A549 (cell line): ENCODE data around the gene APOL3. TPM values are rescaled to one million over a fixed set of nuclear protein-coding genes. Genes with fewer than 3 reads are reported as not detected.

Experiments
- ATAC-seq, 2 experiments: fragments of 200-7000 bp in 1 of 2; fragments of >200 bp in 1 of 2; cut with Nextera tagmentation in 1 of 2; cut with Tn5 transposase in 1 of 2; 3 replicates each; pipeline versions ENCODE4 v1.8.0 to v1.9.1; 2018 to 2020; ENCODE audit warnings: mild to moderate bottlenecking in 1 of 2, moderate library complexity in 1 of 2
- CTCF ChIA-PET: fragments of 300-600 bp; sonication (Branson Sonifier 250); formaldehyde crosslinking; extraction: SDS; loops from one replicate; lab custom pipeline; 2021; ENCODE audit warnings: antibody characterized with exemption, inconsistent platforms; lab: Yijun Ruan, JAX
- POLR2A ChIA-PET: fragments of 350-600 bp; formaldehyde crosslinking; extraction: SDS; loops from one replicate; lab custom pipeline; 2021; ENCODE audit warnings: antibody characterized with exemption, inconsistent platforms; lab: Yijun Ruan, JAX
- DNase-seq, 2 experiments: peaks; one replicate each; pipeline versions ENCODE4 v3.0.0 to v3.0.0-alpha.2; 2011 to 2016; ENCODE audit warnings: low read depth in 1 of 2, low spot score in 1 of 2
- FAIRE-seq: peaks from 2 replicates; lab custom pipeline; 2011; peaks lifted over from hg19 to GRCh38; lab: Jason Lieb, UNC
- H3K27ac ChIP-seq, 2 experiments: fragments of >200 bp; sonication (Bioruptor Twin); formaldehyde crosslinking; 3 replicates each; pipeline ENCODE4 v1.5.1; 2016 to 2017
- H3K4me1 ChIP-seq: fragments of >200 bp; sonication (Bioruptor Twin); formaldehyde crosslinking; 3 replicates; pipeline ENCODE4 v1.6.1; 2016
- H3K4me2 ChIP-seq: fragments of >200 bp; sonication (Bioruptor Twin); formaldehyde crosslinking; 3 replicates; pipeline ENCODE4 v1.6.1; 2016
- H3K4me3 ChIP-seq: fragments of >200 bp; sonication (Bioruptor Twin); formaldehyde crosslinking; 3 replicates; pipeline ENCODE4 v1.5.1; 2016
- H3K9me3 ChIP-seq: fragments of >200 bp; sonication (Bioruptor Twin); formaldehyde crosslinking; 3 replicates; pipeline ENCODE4 v1.6.1; 2016
- BCL3 ChIP-seq: fragments of >200 bp; sonication (Bioruptor Twin); formaldehyde crosslinking; IDR thresholded peaks from 3 replicates; pipeline ENCODE4 v1.6.1; 2016
- CBX2 ChIP-seq: fragments of 200-600 bp; sonication (generic); IDR thresholded peaks from 2 replicates; pipeline ENCODE4 v1.6.1; 2016; ENCODE audit warnings: low read depth, mild to moderate bottlenecking, borderline replicate concordance
- E2F6 ChIP-seq: IDR thresholded peaks from 2 replicates; pipeline ENCODE4 v1.6.1; 2012; ENCODE audit warnings: low read depth, borderline replicate concordance
- EHMT2 ChIP-seq: fragments of 200-600 bp; sonication (generic); IDR thresholded peaks from 2 replicates; pipeline ENCODE4 v1.6.1; 2016; ENCODE audit warnings: antibody characterized with exemption, low read depth, mild to moderate bottlenecking, moderate library complexity
- ESRRA ChIP-seq: fragments of 150-350 bp; IDR thresholded peaks from 2 replicates; pipeline ENCODE4 v1.6.1; 2014; ENCODE audit warnings: mild to moderate bottlenecking, low read length, borderline replicate concordance
- FOSB ChIP-seq: fragments of 250-450 bp; sonication (Bioruptor Pico); IDR thresholded peaks from 2 replicates; pipeline ENCODE4 v1.5.0; 2020; ENCODE audit warnings: mild to moderate bottlenecking, moderate library complexity
- FOSL2 ChIP-seq, 2 experiments: fragments of 450-650 bp in 1 of 2; fragments of >200 bp in 1 of 2; sonication (Bioruptor Twin) in 1 of 2; formaldehyde crosslinking; IDR thresholded peaks; 2 replicates each; pipeline versions ENCODE4 v1.5.0 to v1.6.1; 2016 to 2020; ENCODE audit warnings: mild to moderate bottlenecking in 1 of 2, moderate library complexity in 1 of 2
- FOXS1 ChIP-seq: fragments of 250-450 bp; sonication (Bioruptor Pico); IDR thresholded peaks from 2 replicates; pipeline ENCODE4 v1.5.0; 2020; ENCODE audit warnings: mild to moderate bottlenecking, moderate library complexity
- HDAC2 ChIP-seq: fragments of 200-600 bp; sonication (generic); IDR thresholded peaks from 2 replicates; pipeline ENCODE4 v1.6.1; 2016
- HMGXB4 ChIP-seq: fragments of 250-450 bp; sonication (Bioruptor Pico); IDR thresholded peaks from 2 replicates; pipeline ENCODE4 v1.5.0; 2021; ENCODE audit warnings: mild to moderate bottlenecking, moderate library complexity, borderline replicate concordance
- JUN ChIP-seq, 2 experiments: fragments of >200 bp; sonication (Bioruptor Twin); formaldehyde crosslinking; IDR thresholded peaks; 2 replicates in 1 of 2; 3 replicates in 1 of 2; pipeline ENCODE4 v1.6.1; 2016 to 2017
- JUNB ChIP-seq: fragments of >200 bp; sonication (Bioruptor Twin); formaldehyde crosslinking; IDR thresholded peaks from 2 replicates; pipeline ENCODE4 v1.6.1; 2016
- KDM1A ChIP-seq: fragments of 200-600 bp; sonication (generic); IDR thresholded peaks from 2 replicates; pipeline ENCODE4 v1.6.1; 2016; ENCODE audit warnings: low read depth, mild to moderate bottlenecking
- KDM5A ChIP-seq: fragments of 200-600 bp; sonication (generic); IDR thresholded peaks from 2 replicates; pipeline ENCODE4 v1.6.1; 2016; ENCODE audit warnings: antibody characterized with exemption, mild to moderate bottlenecking
- MAFK ChIP-seq: fragments of 450-650 bp; IDR thresholded peaks from 2 replicates; pipeline ENCODE4 v1.6.1; 2014; ENCODE audit not compliant: partially characterized antibody
- NPAS2 ChIP-seq: fragments of 250-450 bp; sonication (Bioruptor Pico); IDR thresholded peaks from 2 replicates; pipeline ENCODE4 v1.8.0; 2022; ENCODE audit warnings: mild to moderate bottlenecking, moderate library complexity, borderline replicate concordance
- PHF8 ChIP-seq: fragments of 200-600 bp; sonication (generic); IDR thresholded peaks from 2 replicates; pipeline ENCODE4 v1.6.1; 2016; ENCODE audit warnings: low read depth, mild to moderate bottlenecking, antibody characterized with exemption, moderate library complexity, borderline replicate concordance
- POLR2A ChIP-seq: IDR thresholded peaks from 2 replicates; pipeline ENCODE4 v1.6.1; 2012; ENCODE audit warnings: mild to moderate bottlenecking, low read length
- POLR2AphosphoS2 ChIP-seq: conservative IDR thresholded peaks from 2 replicates; pipeline ENCODE4 v1.6.1; 2012; ENCODE audit warnings: low read length, improper control_type of control experiment, inconsistent platforms
- RAD21 ChIP-seq, 2 experiments: fragments of >200 bp in 1 of 2; sonication (Bioruptor Twin) in 1 of 2; formaldehyde crosslinking in 1 of 2; IDR thresholded peaks in 1 of 2; conservative IDR thresholded peaks in 1 of 2; 2 replicates in 1 of 2; 3 replicates in 1 of 2; pipeline ENCODE4 v1.6.1; 2012 to 2018; ENCODE audit warnings: inconsistent platforms in 1 of 2
- RARB ChIP-seq: fragments of 250-450 bp; sonication (Bioruptor Pico); IDR thresholded peaks from 2 replicates; pipeline ENCODE4 v1.8.0; 2021; ENCODE audit warnings: mild to moderate bottlenecking, moderate library complexity
- RFX5 ChIP-seq: fragments of 450-650 bp; IDR thresholded peaks from 2 replicates; pipeline ENCODE4 v1.7.1; 2014; ENCODE audit warnings: antibody characterized with exemption, mild to moderate bottlenecking, moderate library complexity
- RNF2 ChIP-seq: fragments of 200-600 bp; sonication (generic); IDR thresholded peaks from 2 replicates; pipeline ENCODE4 v1.6.1; 2016; ENCODE audit warnings: low read depth, mild to moderate bottlenecking, antibody characterized with exemption, moderate library complexity, borderline replicate concordance
- USF2 ChIP-seq: fragments of 450-650 bp; IDR thresholded peaks from 2 replicates; pipeline ENCODE4 v1.6.1; 2014; ENCODE audit warnings: antibody characterized with exemption
- ZC3H11A ChIP-seq: fragments of 450-650 bp; IDR thresholded peaks from 2 replicates; pipeline ENCODE4 v1.6.1; 2014; ENCODE audit warnings: antibody characterized with exemption, mild to moderate bottlenecking
- ZFP36 ChIP-seq: fragments of 450-650 bp; IDR thresholded peaks from 2 replicates; pipeline ENCODE4 v1.6.1; 2014; ENCODE audit warnings: borderline replicate concordance; ENCODE audit not compliant: partially characterized antibody
- ZNF302 ChIP-seq: fragments of 250-450 bp; sonication (Bioruptor Pico); IDR thresholded peaks from 2 replicates; pipeline ENCODE4 v1.9.0; 2021; ENCODE audit warnings: inconsistent platforms, mild to moderate bottlenecking, moderate library complexity
- WGBS: methylation state at CpG from one replicate; pipeline ENCODE4 v1.1.6; 2017; ENCODE audit errors: missing lambda C conversion rate; 5-methylcytosine and 5-hydroxymethylcytosine counted together
- polyA plus RNA-seq, 4 experiments: library from polyadenylated mRNA; depleted of rRNA in 3 of 4; stranded (reverse); fragments of >200 nt; fragmentation: RNase III in 1 of 4; extraction: RNeasy Plus Mini Kit Qiagen cat#74134 plus additional on column Dnase treatment in 1 of 4; gene quantifications; 2 replicates in 3 of 4; 3 replicates in 1 of 4; pipeline ENCODE4 v1.2.3, GENCODE V29; 2011 to 2017
- TF ChIP-seq, protein P1 (sequence below): fragments of >200 bp; sonication (Bioruptor Twin); formaldehyde crosslinking; IDR thresholded peaks from 2 replicates; pipeline ENCODE4 v1.6.1; 2016
- TF ChIP-seq, protein P2 (sequence below): fragments of 250-450 bp; sonication (Bioruptor Pico); IDR thresholded peaks from 2 replicates; pipeline ENCODE4 v1.5.0; 2020; ENCODE audit warnings: low read depth, mild to moderate bottlenecking, moderate library complexity

APOL3 gene
- polyA plus RNA-seq, 2 of the 4 experiments (the other 2 are of a cell fraction): not detected

- H3K4me2 ChIP-seq: no peak overlapping the region
- FAIRE-seq (no peak), ATAC-seq (no peak), DNase-seq (no peak)
- CTCF ChIA-PET: interaction anchor here (0.6 to 1.5 kb wide), 3 partner anchors 15 to 234 kb away, joined by 3 read pairs; no protein-coding TSS in a partner anchor
- no peak overlapping the region for H3K27ac ChIP-seq
- no peaks in the 10 kb centered on the region for H3K4me1 ChIP-seq
- WGBS: 91% methylated on average over 2 of the region's 2 CpGs
- H3K9me3 ChIP-seq: no peaks in the 10 kb centered on the region
- no peak overlapping the region for H3K4me3 ChIP-seq
- TF ChIP-seq PHF8: no peak
- TF ChIP-seq HDAC2: no peak
- no peak for TF ChIP-seq EHMT2
- TF ChIP-seq KDM5A: no peak
- TF ChIP-seq MAFK: no peak
- TF ChIP-seq RNF2: no peak
- no peak for TF ChIP-seq KDM1A
- TF ChIP-seq ZFP36: no peak
- TF ChIP-seq ESRRA: no peak
- POLR2A ChIA-PET: no interaction called here
Observed at GRCh38 chr22:36165141-36165540, 4.6 kb upstream of the APOL3 start.

- POLR2A ChIA-PET: no interaction called here
- no peak overlapping the region for H3K4me2 ChIP-seq
- CTCF ChIA-PET: interaction anchor here (0.6 to 1.4 kb wide), 2 partner anchors 15 to 233 kb away, joined by 3 read pairs; no protein-coding TSS in a partner anchor
- no peaks in the 10 kb centered on the region for H3K4me1 ChIP-seq
- no peak overlapping the region for H3K4me3 ChIP-seq
- DNase-seq (no peak), ATAC-seq (no peak)
- TF ChIP-seq RAD21 (conservative IDR thresholded peaks at IDR 0.05 in 1 of 2, IDR thresholded peaks at IDR 0.05 in 1 of 2): no peak
- TF ChIP-seq POLR2A: no peak
- TF ChIP-seq ZC3H11A: no peak
- TF ChIP-seq EHMT2: no peak
- no peak for TF ChIP-seq E2F6
- TF ChIP-seq FOSB (CRISPR knock-in tag): no peak
- TF ChIP-seq, protein P1, sequence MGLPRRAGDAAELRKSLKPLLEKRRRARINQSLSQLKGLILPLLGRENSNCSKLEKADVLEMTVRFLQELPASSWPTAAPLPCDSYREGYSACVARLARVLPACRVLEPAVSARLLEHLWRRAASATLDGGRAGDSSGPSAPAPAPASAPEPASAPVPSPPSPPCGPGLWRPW: no peak
- TF ChIP-seq, all 56 proteins: peak for 0
- Histone ChIP-seq H3K27ac (no peak overlapping the region), H3K9me3 (no peaks in the 10 kb centered on the region)
- 7% methylated on average over 1 of the region's 1 CpG for WGBS
- no peak for FAIRE-seq
Observed at GRCh38 chr22:36164621-36165020, 4.1 kb upstream of the APOL3 start.

DNA sequence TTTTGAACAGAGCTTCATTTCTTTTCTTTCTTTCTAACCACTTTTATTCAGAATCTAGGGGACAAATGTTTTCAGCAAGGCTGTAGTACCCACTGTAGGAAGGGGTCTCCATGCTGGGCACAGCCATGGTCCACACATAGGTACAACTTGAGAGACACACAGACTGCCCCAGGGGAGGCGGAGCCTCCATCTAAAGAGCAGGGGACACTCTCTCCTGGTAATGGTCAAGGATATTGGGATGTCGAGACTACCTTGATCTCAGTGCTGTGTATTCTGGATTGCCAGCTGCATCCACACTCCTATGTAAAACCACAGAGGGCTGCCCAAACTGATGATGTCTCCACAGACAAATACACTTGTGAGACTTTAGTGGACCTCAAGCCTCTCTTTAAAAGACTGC, 2.9 kb upstream of the APOL3 start:
- ChIA-PET CTCF (interaction anchor here (0.8 to 2.5 kb wide), 4 partner anchors 12 to 19 kb away, joined by 3 to 10 read pairs (median 4); no protein-coding TSS in a partner anchor), POLR2A (no interaction called here)
- no peak overlapping the region for H3K4me2 ChIP-seq
- H3K9me3 ChIP-seq: no peaks in the 10 kb centered on the region
- ATAC-seq (no peak), DNase-seq (no peak), FAIRE-seq (no peak)
- H3K4me1 ChIP-seq: no peaks in the 10 kb centered on the region
- H3K27ac ChIP-seq: no peak overlapping the region
- WGBS: 86% methylated on average over 2 of the region's 2 CpGs
- no peak overlapping the region for H3K4me3 ChIP-seq
- TF ChIP-seq, protein P2, sequence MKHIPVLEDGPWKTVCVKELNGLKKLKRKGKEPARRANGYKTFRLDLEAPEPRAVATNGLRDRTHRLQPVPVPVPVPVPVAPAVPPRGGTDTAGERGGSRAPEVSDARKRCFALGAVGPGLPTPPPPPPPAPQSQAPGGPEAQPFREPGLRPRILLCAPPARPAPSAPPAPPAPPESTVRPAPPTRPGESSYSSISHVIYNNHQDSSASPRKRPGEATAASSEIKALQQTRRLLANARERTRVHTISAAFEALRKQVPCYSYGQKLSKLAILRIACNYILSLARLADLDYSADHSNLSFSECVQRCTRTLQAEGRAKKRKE (CRISPR knock-in tag): no peak
- TF ChIP-seq JUN (IDR thresholded peaks at IDR 0.05) (no peak), FOSL2 (IDR thresholded peaks at IDR 0.05) (no peak), FOSL2 (CRISPR knock-in tag; IDR thresholded peaks at IDR 0.05) (no peak), FOXS1 (no peak), JUNB (no peak), CBX2 (no peak), BCL3 (no peak), POLR2AphosphoS2 (no peak), ESRRA (no peak), RNF2 (no peak), RFX5 (no peak), NPAS2 (CRISPR knock-in tag) (no peak), KDM1A (no peak), RARB (CRISPR knock-in tag) (no peak), USF2 (no peak), MAFK (no peak), HMGXB4 (CRISPR knock-in tag) (no peak), ZNF302 (CRISPR knock-in tag) (no peak), ZFP36 (no peak)
